ENCODE measurements around the gene XNDC1N.

Gene XNDC1N

GRCh38 chr11:71940561-71941219, 12.3 kb upstream of the XNDC1N start:
- Histone ChIP-seq H3K27me3 (ENCODE audit: insufficient read depth, poor library complexity, severe bottlenecking) (no peaks in the 10 kb centered on the region), H3K27ac (ENCODE audit: poor library complexity, severe bottlenecking) (no peak overlapping the region), H3K4me1 (ENCODE audit: insufficient read depth, poor library complexity, severe bottlenecking) (peaks cover 8% of the 10 kb centered on the region), H3K4me3 (ENCODE audit: severe bottlenecking) (no peak overlapping the region), H3K36me3 (ENCODE audit: low read depth) (no peaks in the 10 kb centered on the region; the same call in 1 of the 2 replicates), H3K9me3 (ENCODE audit: severe bottlenecking) (no peaks in the 10 kb centered on the region)
- DNase-seq (ENCODE audit: low spot score), result no peak
- ATAC-seq (ENCODE audit: low read depth), result no peak
- TF ChIP-seq CTCF (IDR thresholded peaks at IDR 0.05; ENCODE audit: poor library complexity, severe bottlenecking), result no peak

- no peaks in the 10 kb centered on the region for H3K4me1 ChIP-seq (ENCODE audit: insufficient read depth, poor library complexity, severe bottlenecking)
- H3K4me3 ChIP-seq (ENCODE audit: severe bottlenecking), result no peak overlapping the region
- H3K36me3 ChIP-seq (ENCODE audit: low read depth), result no peaks in the 10 kb centered on the region; the same call in 1 of the 2 replicates
- H3K9me3 ChIP-seq (ENCODE audit: severe bottlenecking), result no peaks in the 10 kb centered on the region
- no peak for TF ChIP-seq CTCF (IDR thresholded peaks at IDR 0.05; ENCODE audit: poor library complexity, severe bottlenecking)
- no peaks in the 10 kb centered on the region for H3K27me3 ChIP-seq (ENCODE audit: insufficient read depth, poor library complexity, severe bottlenecking)
- DNase-seq (ENCODE audit: low spot score), result no peak
- no peak for ATAC-seq (ENCODE audit: low read depth)
- H3K27ac ChIP-seq (ENCODE audit: poor library complexity, severe bottlenecking), result no peak overlapping the region
Measured at GRCh38 chr11:71937826-71938225, 9.4 kb upstream of the XNDC1N start.

DNA sequence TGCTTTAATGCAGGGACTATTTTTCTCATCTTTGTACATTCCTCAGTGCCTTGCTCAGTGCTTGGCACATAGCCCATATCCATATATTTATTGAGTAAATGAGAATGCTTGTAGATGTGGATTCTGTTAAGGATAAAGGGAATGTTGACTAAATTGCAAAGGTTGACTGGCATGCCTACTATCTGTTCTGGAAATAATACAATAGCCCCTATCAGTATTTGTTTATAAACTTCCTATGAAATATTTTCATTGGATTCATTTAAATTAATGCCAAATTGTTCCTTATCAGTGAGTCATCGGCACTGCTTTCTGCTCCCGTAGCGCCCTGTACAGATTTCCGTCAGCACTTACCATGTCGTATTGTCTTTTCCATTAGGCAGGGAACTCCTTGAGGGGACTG, 8.4 kb upstream of the XNDC1N start:
- Histone ChIP-seq H3K4me3 (ENCODE audit: severe bottlenecking) (no peak overlapping the region), H3K27ac (ENCODE audit: poor library complexity, severe bottlenecking) (peak overlapping the region; percentile 2), H3K36me3 (ENCODE audit: low read depth) (no peaks in the 10 kb centered on the region), H3K4me1 (ENCODE audit: insufficient read depth, poor library complexity, severe bottlenecking) (no peaks in the 10 kb centered on the region), H3K27me3 (ENCODE audit: insufficient read depth, poor library complexity, severe bottlenecking) (no peaks in the 10 kb centered on the region), H3K9me3 (ENCODE audit: severe bottlenecking) (no peaks in the 10 kb centered on the region)
- ATAC-seq (ENCODE audit: low read depth) (no peak), DNase-seq (ENCODE audit: low spot score) (no peak)
- no peak for TF ChIP-seq CTCF (IDR thresholded peaks at IDR 0.05; ENCODE audit: poor library complexity, severe bottlenecking)

- Histone ChIP-seq H3K4me3 (ENCODE audit: severe bottlenecking) (no peak overlapping the region), H3K27me3 (ENCODE audit: insufficient read depth, poor library complexity, severe bottlenecking) (no peaks in the 10 kb centered on the region), H3K36me3 (ENCODE audit: low read depth) (no peaks in the 10 kb centered on the region), H3K9me3 (ENCODE audit: severe bottlenecking) (no peaks in the 10 kb centered on the region), H3K27ac (ENCODE audit: poor library complexity, severe bottlenecking) (no peak overlapping the region), H3K4me1 (ENCODE audit: insufficient read depth, poor library complexity, severe bottlenecking) (no peaks in the 10 kb centered on the region)
- DNase-seq (ENCODE audit: low spot score) (no peak), ATAC-seq (ENCODE audit: low read depth) (no peak)
- no peak for TF ChIP-seq CTCF (IDR thresholded peaks at IDR 0.05; ENCODE audit: poor library complexity, severe bottlenecking)
Measured at GRCh38 chr11:71935338-71935925, 7.0 kb upstream of the XNDC1N start.

DNA sequence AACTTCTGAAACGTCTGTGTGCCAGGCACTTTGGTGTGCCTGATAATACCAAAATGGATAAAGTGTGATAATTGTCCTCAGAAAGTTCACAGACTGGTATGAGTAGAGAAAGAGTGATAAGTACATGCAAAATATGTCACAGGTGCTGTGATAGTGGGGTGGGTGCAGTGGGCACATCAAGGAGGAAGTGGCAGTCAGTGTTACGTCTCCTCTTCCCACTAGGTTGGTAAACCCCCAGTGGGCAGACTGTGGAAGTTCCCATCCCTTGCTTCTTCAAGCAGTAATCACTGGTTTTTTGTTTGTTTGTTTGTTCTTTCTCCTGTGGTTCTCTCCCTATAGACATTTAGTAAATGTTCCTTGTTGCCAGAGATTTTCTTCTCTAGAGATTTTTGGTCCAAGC, 5.8 kb upstream of the XNDC1N start:
- Histone ChIP-seq H3K27ac (ENCODE audit: poor library complexity, severe bottlenecking) (no peak overlapping the region), H3K9me3 (ENCODE audit: severe bottlenecking) (no peaks in the 10 kb centered on the region), H3K4me3 (ENCODE audit: severe bottlenecking) (no peak overlapping the region), H3K27me3 (ENCODE audit: insufficient read depth, poor library complexity, severe bottlenecking) (no peaks in the 10 kb centered on the region), H3K4me1 (ENCODE audit: insufficient read depth, poor library complexity, severe bottlenecking) (no peaks in the 10 kb centered on the region), H3K36me3 (ENCODE audit: low read depth) (no peaks in the 10 kb centered on the region)
- DNase-seq (ENCODE audit: low spot score) (no peak), ATAC-seq (ENCODE audit: low read depth) (no peak)
- no peak for TF ChIP-seq CTCF (IDR thresholded peaks at IDR 0.05; ENCODE audit: poor library complexity, severe bottlenecking)
